CD14-positive monocyte (primary cell): Measurements from ENCODE around the gene TCN2. TPM values are rescaled to one million over a fixed set of nuclear protein-coding genes. Genes with fewer than 3 reads are reported as not detected.
A peak's percentile ranks its signal among the peaks of the same experiment; 100 is the strongest.

ENCODE experiments used
- DNase-seq, 3 donors: peaks; one replicate each; pipeline ENCODE4 v3.0.0-alpha.2; 2011 to 2022
- H2AFZ ChIP-seq: 2 replicates; pipeline ENCODE4 v1.6.0; 2012; ENCODE audit warnings: mild to moderate bottlenecking, low read depth, low read length, inconsistent platforms; ENCODE audit not compliant: insufficient read depth, poor library complexity, severe bottlenecking
- H3K27ac ChIP-seq, 2 donors: 1 replicate in 1 of 2; 2 replicates in 1 of 2; pipeline ENCODE4 v1.5.1; 2012 to 2013; ENCODE audit warnings: low read length in 2 of 2, control low read depth in 1 of 2, inconsistent platforms in 1 of 2, low read depth in 1 of 2, mild to moderate bottlenecking in 1 of 2
- H3K27me3 ChIP-seq, 2 donors: one replicate each; pipeline versions ENCODE4 v1.6.0 to v1.6.1; 2011 to 2013; ENCODE audit warnings: low read length in 2 of 2; ENCODE audit not compliant: control insufficient read depth in 2 of 2, insufficient read depth in 2 of 2
- H3K36me3 ChIP-seq, 2 donors: replicated peaks in 1 of 2; 1 replicate in 1 of 2; 2 replicates in 1 of 2; pipeline versions ENCODE4 v1.5.1 to v1.6.1; 2012 to 2013; ENCODE audit warnings: low read length in 2 of 2, control low read depth in 1 of 2, inconsistent platforms in 1 of 2, mild to moderate bottlenecking in 1 of 2; ENCODE audit not compliant: insufficient read depth in 2 of 2, control insufficient read depth in 1 of 2
- H3K4me1 ChIP-seq, 2 donors: 1 replicate in 1 of 2; 2 replicates in 1 of 2; pipeline versions ENCODE4 v1.5.1 to v1.6.1; 2012 to 2013; ENCODE audit warnings: low read length in 2 of 2, control low read depth in 1 of 2, inconsistent platforms in 1 of 2, mild to moderate bottlenecking in 1 of 2, moderate library complexity in 1 of 2; ENCODE audit not compliant: insufficient read depth in 2 of 2, control insufficient read depth in 1 of 2
- H3K4me2 ChIP-seq: replicated peaks from 2 replicates; pipeline ENCODE3; 2012; ENCODE audit warnings: low read length, moderate library complexity, mild to moderate bottlenecking; ENCODE audit not compliant: poor library complexity, severe bottlenecking; ENCODE audit errors: extremely low read depth
- H3K4me3 ChIP-seq, 3 experiments: fragments of 200-600 bp in 1 of 3; sonication (generic) in 1 of 3; replicated peaks in 1 of 3; 1 replicate in 2 of 3; 2 replicates in 1 of 3; pipeline ENCODE4 v1.5.1; 2011 to 2013; ENCODE audit warnings: low read length in 3 of 3, mild to moderate bottlenecking in 3 of 3, control low read depth in 2 of 3, low read depth in 2 of 3, inconsistent platforms in 1 of 3, moderate library complexity in 1 of 3
- H3K79me2 ChIP-seq: 2 replicates; pipeline ENCODE4 v1.6.0; 2012; ENCODE audit warnings: mild to moderate bottlenecking, control low read depth, inconsistent platforms, low read length, moderate library complexity; ENCODE audit not compliant: insufficient read depth
- H3K9ac ChIP-seq: 2 replicates; pipeline ENCODE4 v1.6.0; 2017; ENCODE audit warnings: low read length, mild to moderate bottlenecking; ENCODE audit not compliant: insufficient read depth, poor library complexity, severe bottlenecking
- H3K9me3 ChIP-seq, 2 donors: replicated peaks in 1 of 2; 1 replicate in 1 of 2; 2 replicates in 1 of 2; pipeline versions ENCODE4 v1.5.1 to v1.6.1; 2012 to 2013; ENCODE audit warnings: low read length in 2 of 2, control low read depth in 1 of 2; ENCODE audit not compliant: control insufficient read depth in 1 of 2, insufficient read depth in 1 of 2
- H4K20me1 ChIP-seq: 2 replicates; pipeline ENCODE4 v1.6.0; 2012; ENCODE audit warnings: mild to moderate bottlenecking, low read length, control low read depth, moderate library complexity; ENCODE audit not compliant: insufficient read depth
- H3K27ac Mint-ChIP-seq, 7 donors: one replicate each; pipeline ENCODE4 v1.8.0; 2020; ENCODE audit warnings: mild to moderate bottlenecking in 7 of 7, mixed read lengths in 7 of 7, moderate library complexity in 6 of 7, inconsistent platforms in 2 of 7
- H3K27me3 Mint-ChIP-seq, 3 donors: one replicate each; pipeline ENCODE4 v1.8.0; 2021 to 2022; ENCODE audit warnings: low read depth in 3 of 3, mild to moderate bottlenecking in 3 of 3, mixed read lengths in 3 of 3, moderate library complexity in 3 of 3, inconsistent platforms in 1 of 3
- H3K36me3 Mint-ChIP-seq, 2 donors: one replicate each; pipeline ENCODE4 v1.8.0; 2020; ENCODE audit warnings: mixed read lengths in 2 of 2, inconsistent platforms in 1 of 2, mild to moderate bottlenecking in 1 of 2
- H3K4me1 Mint-ChIP-seq: one replicate; pipeline ENCODE4 v1.8.0; 2020; ENCODE audit warnings: mild to moderate bottlenecking, mixed read lengths
- H3K4me3 Mint-ChIP-seq, 2 donors: one replicate each; pipeline ENCODE4 v1.8.0; 2020; ENCODE audit warnings: mild to moderate bottlenecking in 2 of 2, mixed read lengths in 2 of 2, moderate library complexity in 1 of 2
- H3K9me3 Mint-ChIP-seq, 7 donors: one replicate each; pipeline ENCODE4 v1.8.0; 2020 to 2022; ENCODE audit warnings: mixed read lengths in 7 of 7, mild to moderate bottlenecking in 6 of 7, moderate library complexity in 6 of 7, inconsistent platforms in 2 of 7
- WGBS: methylation state at CpG from one replicate; pipeline ENCODE4 v1.1.5; 2013; ENCODE audit warnings: missing lambda C conversion rate; ENCODE audit not compliant: insufficient coverage; 5-methylcytosine and 5-hydroxymethylcytosine counted together
- intact Hi-C, 2 donors: fragments of 100-400 bp; cut with micrococcal nuclease; formaldehyde crosslinking; loops; one replicate each; pipeline versions ENCODE4 v1.15.0 to v1.15.1; 2023
- polyA plus RNA-seq, 3 donors: library from polyadenylated mRNA; depleted of rRNA in 1 of 3; unstranded in 2 of 3; stranded (reverse) in 1 of 3; fragments of 300-500 nt in 2 of 3; fragments of >200 nt in 1 of 3; fragmentation: Illumina TruSeq in 2 of 3; gene quantifications; 1 replicate in 2 of 3; 2 replicates in 1 of 3; pipeline ENCODE4 v1.2.3, GENCODE V29; 2012 to 2021
- TF ChIP-seq, protein P1 (sequence below): fragments of 200-600 bp; IDR thresholded peaks from one replicate; pipeline ENCODE4 v1.8.0; 2022; ENCODE audit warnings: antibody characterized with exemption, mild to moderate bottlenecking

Gene TCN2
- polyA plus RNA-seq, 3 donors: 27.1 to 51.7 (median 45.0) TPM

DNA sequence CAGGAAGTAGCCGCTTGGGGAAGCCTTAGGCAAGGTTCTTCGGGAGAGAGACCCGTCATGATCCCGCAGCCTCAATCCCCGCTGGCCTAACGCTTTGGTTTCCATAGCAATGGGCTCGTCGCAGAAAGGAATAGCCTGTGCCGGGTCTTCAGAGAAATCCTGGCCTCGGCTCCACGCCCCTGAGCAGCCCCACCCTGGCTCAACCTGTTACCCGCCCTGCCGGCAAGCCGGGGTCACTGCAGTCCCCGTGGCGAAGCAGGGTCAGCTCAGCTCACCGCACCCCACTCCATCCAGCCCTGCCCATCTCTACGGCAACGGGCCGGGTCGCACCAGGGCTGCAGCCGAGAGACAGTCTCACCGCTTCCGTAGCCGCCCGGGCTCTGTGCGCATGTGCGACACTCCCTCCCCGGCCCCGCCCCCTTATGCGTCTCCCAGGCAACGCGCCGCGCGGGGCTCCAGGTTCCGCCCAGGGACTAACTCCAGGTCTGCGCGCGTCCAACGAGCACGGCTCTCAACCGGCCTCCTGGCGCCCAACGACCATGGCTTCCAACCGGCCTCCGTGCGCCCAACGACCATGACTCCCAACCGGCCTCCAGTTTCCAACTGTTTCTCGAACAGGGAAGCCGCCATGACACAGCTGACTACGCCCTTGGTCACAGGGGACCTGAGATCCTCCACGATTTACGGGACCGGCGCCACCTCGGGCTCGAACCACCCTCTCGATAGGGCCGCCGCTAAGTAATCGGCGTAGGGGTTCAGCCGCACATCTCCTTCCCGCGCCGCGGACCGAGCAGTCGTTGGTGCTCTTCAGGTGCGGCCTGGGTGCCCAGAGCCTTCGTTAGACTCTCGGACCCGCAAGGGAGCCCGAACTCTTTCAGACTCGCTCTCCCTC lies 60.8 kb downstream of the TCN2 start, which contains the start of gene DUSP18:
TSS of gene DUSP18 (minus strand) at position 382 of the 892 bp plus-strand sequence. CDS start 3,872 bp downstream, outside the sequence.
- Mint-ChIP-seq H3K27ac (peak within 1 kb of the TSS; percentile 77 to 94 (median 91)), H3K36me3 (peaks cover 24 to 25% of the 10 kb centered on the region in 2 donors), H3K4me1 (peaks cover 25% of the 10 kb centered on the region), H3K4me3 (peak within 1 kb of the TSS; percentile 91 to 97), H3K27me3 (peaks cover 12 to 23% (median 17%) of the 10 kb centered on the region in 3 donors), H3K9me3 (peaks cover 0 to 2% (median 0%) of the 10 kb centered on the region in 7 donors)
- Histone ChIP-seq H3K9me3 (no peaks in the 10 kb centered on the region), H3K4me2 (peak within 1 kb of the TSS; percentile 89), H3K36me3 (peaks cover 21 to 30% of the 10 kb centered on the region in 2 donors), H3K27me3 (peaks cover 6 to 11% of the 10 kb centered on the region in 2 donors), H3K27ac (peak within 1 kb of the TSS; percentile 43 to 88), H2AFZ (peak within 1 kb of the TSS; percentile 92), H3K4me3 (peak within 1 kb of the TSS; percentile 80 to 93 (median 92)), H3K9ac (peak within 1 kb of the TSS; percentile 77), H4K20me1 (peaks cover 12% of the 10 kb centered on the region), H3K79me2 (peaks cover 4% of the 10 kb centered on the region), H3K4me1 (peaks cover 19 to 26% of the 10 kb centered on the region in 2 donors)
- peak; percentile 90 to 92 (median 90) for DNase-seq
- TF ChIP-seq, protein P1, sequence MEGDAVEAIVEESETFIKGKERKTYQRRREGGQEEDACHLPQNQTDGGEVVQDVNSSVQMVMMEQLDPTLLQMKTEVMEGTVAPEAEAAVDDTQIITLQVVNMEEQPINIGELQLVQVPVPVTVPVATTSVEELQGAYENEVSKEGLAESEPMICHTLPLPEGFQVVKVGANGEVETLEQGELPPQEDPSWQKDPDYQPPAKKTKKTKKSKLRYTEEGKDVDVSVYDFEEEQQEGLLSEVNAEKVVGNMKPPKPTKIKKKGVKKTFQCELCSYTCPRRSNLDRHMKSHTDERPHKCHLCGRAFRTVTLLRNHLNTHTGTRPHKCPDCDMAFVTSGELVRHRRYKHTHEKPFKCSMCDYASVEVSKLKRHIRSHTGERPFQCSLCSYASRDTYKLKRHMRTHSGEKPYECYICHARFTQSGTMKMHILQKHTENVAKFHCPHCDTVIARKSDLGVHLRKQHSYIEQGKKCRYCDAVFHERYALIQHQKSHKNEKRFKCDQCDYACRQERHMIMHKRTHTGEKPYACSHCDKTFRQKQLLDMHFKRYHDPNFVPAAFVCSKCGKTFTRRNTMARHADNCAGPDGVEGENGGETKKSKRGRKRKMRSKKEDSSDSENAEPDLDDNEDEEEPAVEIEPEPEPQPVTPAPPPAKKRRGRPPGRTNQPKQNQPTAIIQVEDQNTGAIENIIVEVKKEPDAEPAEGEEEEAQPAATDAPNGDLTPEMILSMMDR: peak; percentile 65
- intact Hi-C loops: loop anchor here (1.0 to 5.0 kb wide), 2 partner anchors 32 to 75 kb away; partner anchors contain the start of genes PES1 (in 1 of the 2) and SLC35E4 (in 1 of the 2)
- under 1% methylated on average over 76 of the region's 77 CpGs for WGBS

DNA sequence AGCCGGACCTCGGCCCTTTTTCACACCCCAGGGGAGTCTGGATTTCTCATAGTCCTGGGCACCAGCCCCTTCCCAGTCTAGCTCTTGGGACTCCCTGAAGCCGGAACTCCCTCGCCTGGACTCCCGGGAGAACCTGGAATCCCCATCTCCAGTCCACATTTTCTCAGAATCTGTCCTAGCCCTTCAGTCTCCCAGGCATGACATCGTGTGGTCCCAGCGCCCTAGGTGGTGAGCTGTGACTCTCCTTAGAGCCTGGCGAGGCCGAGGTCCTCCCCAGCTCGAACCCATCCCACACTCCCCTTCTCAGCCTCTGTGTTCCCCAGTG lies 61.4 kb downstream of the TCN2 start:
- H3K4me3 ChIP-seq: peak overlapping the region; percentile 80 to 93 (median 92)
- peaks cover 12% of the 10 kb centered on the region for H4K20me1 ChIP-seq
- TF ChIP-seq, protein P1: no peak
- H3K4me1 Mint-ChIP-seq: peaks cover 26% of the 10 kb centered on the region
- no peak overlapping the region for H3K27ac ChIP-seq
- DNase-seq: no peak
- H3K4me3 Mint-ChIP-seq: peak overlapping the region; percentile 91 to 97
- H3K9ac ChIP-seq: peak overlapping the region; percentile 77
- peaks cover 19 to 26% of the 10 kb centered on the region in 2 donors for H3K4me1 ChIP-seq
- H3K4me2 ChIP-seq: peak overlapping the region; percentile 89
- H3K27me3 Mint-ChIP-seq: peaks cover 12 to 23% (median 17%) of the 10 kb centered on the region in 3 donors
- H3K9me3 ChIP-seq: no peaks in the 10 kb centered on the region
- WGBS: 44% methylated on average over 10 of the region's 10 CpGs
- peaks cover 0 to 2% (median 0%) of the 10 kb centered on the region in 7 donors for H3K9me3 Mint-ChIP-seq
- H3K27ac Mint-ChIP-seq: peak overlapping the region in 4 of 7 donors; percentile 75 to 93 (median 85)
- peak overlapping the region; percentile 92 for H2AFZ ChIP-seq
- H3K79me2 ChIP-seq: peaks cover 4% of the 10 kb centered on the region
- H3K36me3 ChIP-seq: peaks cover 15 to 23% of the 10 kb centered on the region in 2 donors
- intact Hi-C loops: loop anchor here in 1 of 2 donors (5.0 kb wide), 1 partner anchor 76 kb away; the partner anchor contains the start of gene PES1
- peaks cover 18 to 19% of the 10 kb centered on the region in 2 donors for H3K36me3 Mint-ChIP-seq
- H3K27me3 ChIP-seq: peaks cover 6 to 11% of the 10 kb centered on the region in 2 donors
